Epithelial cell of esophagus (primary cell): ENCODE results near the gene BPIFB6.
"Not testable (repeated sequence)": the region's sequence is repeated elsewhere in the genome, so short reads cannot be mapped to it uniquely, and the experiment has no call there.

ENCODE experiments used
- DNase-seq: peaks from one replicate; pipeline ENCODE4 v3.0.0; 2010; ENCODE audit warnings: low read depth
- H3K4me3 ChIP-seq: 2 replicates; pipeline ENCODE4 v1.5.1; 2011; ENCODE audit warnings: mild to moderate bottlenecking, low read length, control low read depth
- CTCF ChIP-seq: IDR thresholded peaks from 2 replicates; pipeline ENCODE4 v1.5.1; 2011; ENCODE audit warnings: low read depth, mild to moderate bottlenecking, low read length, control low read depth, inconsistent platforms; ENCODE audit not compliant: insufficient read depth; ENCODE audit errors: missing control alignments

Gene BPIFB6

GRCh38 chr20:33037456-33037855 lies 6.0 kb downstream of the BPIFB6 start:
- DNase-seq = no peak
- no peak overlapping the region for H3K4me3 ChIP-seq
- TF ChIP-seq CTCF = no peak

- no peak overlapping the region for H3K4me3 ChIP-seq
- no peak for DNase-seq
- no peak for TF ChIP-seq CTCF
Observed at GRCh38 chr20:33038243-33038642, 6.8 kb downstream of the BPIFB6 start.

- TF ChIP-seq CTCF = no peak
Observed at GRCh38 chr20:33042430-33042829, 11.0 kb downstream of the BPIFB6 start.

GRCh38 chr20:33042983-33043730 lies 11.7 kb downstream of the BPIFB6 start:
- no peak for TF ChIP-seq CTCF
- DNase-seq = no peak
- H3K4me3 ChIP-seq = no peak overlapping the region

More at GRCh38 chr20:33042430-33042829, 11.0 kb downstream of the BPIFB6 start:
- DNase-seq = no peak
- no peak overlapping the region for H3K4me3 ChIP-seq

GRCh38 chr20:33043731-33044181 lies 12.3 kb downstream of the BPIFB6 start:
- no peak for DNase-seq
- no peak for TF ChIP-seq CTCF
- no peak overlapping the region for H3K4me3 ChIP-seq

- DNase-seq, H3K4me3 ChIP-seq: not testable (repeated sequence)
Observed at GRCh38 chr20:33045129-33045721, 13.8 kb downstream of the BPIFB6 start.

GRCh38 chr20:33046412-33046811 lies 15.0 kb downstream of the BPIFB6 start:
- DNase-seq = no peak
- no peak for TF ChIP-seq CTCF

More at GRCh38 chr20:33046412-33046811, 15.0 kb downstream of the BPIFB6 start:
- no peak overlapping the region for H3K4me3 ChIP-seq
